ENCODE data around the gene GDF3. TPM values are rescaled to one million over a fixed set of nuclear protein-coding genes. Genes with fewer than 3 reads are reported as not detected.
"Not testable (repeated sequence)": the region's sequence is repeated elsewhere in the genome, so short reads cannot be mapped to it uniquely, and the experiment has no call there.

GDF3 gene
- total and polyA plus RNA-seq, 2 donors (not counting 1 experiment from before 2014, with no cell fraction given) = not detected

GRCh38 chr12:7679251-7680045 lies 16.1 kb downstream of the GDF3 start:
- Histone ChIP-seq H3K4me2 (replicated peaks; ENCODE audit: low read depth, low read length, poor library complexity, severe bottlenecking) (no peak overlapping the region), H3K79me2 (ENCODE audit: control insufficient read depth, insufficient read depth, low read length) (no peaks in the 10 kb centered on the region), H3K9ac (ENCODE audit: low read length) (no peak overlapping the region), H3K9me3 (ENCODE audit: control extremely low read depth in 1 of 3, control insufficient read depth in 2 of 3, insufficient read depth in 1 of 3, low read length in 2 of 3) (no peaks in the 10 kb centered on the region), H3K36me3 (replicated peaks in 1 of 2; ENCODE audit: control extremely low read depth in 1 of 2, control insufficient read depth in 1 of 2, extremely low read depth in 1 of 2, insufficient read depth in 2 of 2, low read length in 1 of 2) (no peaks in the 10 kb centered on the region), H3K4me3 (ENCODE audit: control extremely low read depth in 1 of 5, extremely low read depth in 1 of 5, insufficient read depth in 1 of 5, low read depth in 2 of 5, low read length in 4 of 5) (no peak overlapping the region), H3K27me3 (replicated peaks in 1 of 4; ENCODE audit: control extremely low read depth in 1 of 4, control insufficient read depth in 3 of 4, insufficient read depth in 4 of 4, low read length in 3 of 4) (no peaks in the 10 kb centered on the region), H3K27ac (ENCODE audit: low read length in 2 of 2) (no peak overlapping the region), H3K4me1 (ENCODE audit: control insufficient read depth in 2 of 2, insufficient read depth in 2 of 2, low read length in 2 of 2) (peaks cover 16 to 23% of the 10 kb centered on the region in 2 donors), H4K20me1 (ENCODE audit: control insufficient read depth, insufficient read depth, low read length, poor library complexity, severe bottlenecking) (no peaks in the 10 kb centered on the region), H2AFZ (ENCODE audit: insufficient read depth, low read depth, low read length, poor library complexity, severe bottlenecking) (no peak overlapping the region)
- POLR2A ChIA-PET = no interaction called here
- TF ChIP-seq EZH2 (IDR thresholded peaks at IDR 0.05; ENCODE audit: borderline replicate concordance, insufficient read depth, low read depth, low read length, poor library complexity, severe bottlenecking) = no peak
- 72% methylated on average over 4 of the region's 9 CpGs for WGBS (ENCODE audit: insufficient coverage)
- no peaks in the 10 kb centered on the region for H3K27me3 Mint-ChIP-seq
- CTCF ChIA-PET = no interaction called here
- H3K27ac Mint-ChIP-seq = no peak overlapping the region
- peaks cover 20% of the 10 kb centered on the region for H3K4me1 Mint-ChIP-seq
- H3K9me3 Mint-ChIP-seq (ENCODE audit: insufficient read depth) = no peaks in the 10 kb centered on the region
- H3K4me3 Mint-ChIP-seq = no peak overlapping the region
- DNase-seq (no peak), ATAC-seq (ENCODE audit: low read depth) (no peak)
- intact Hi-C loops (cut with micrococcal nuclease) = no loop called here

GRCh38 chr12:7678744-7679143 lies 16.8 kb downstream of the GDF3 start:
- no peak for ATAC-seq (ENCODE audit: low read depth)
- Mint-ChIP-seq H3K9me3 (ENCODE audit: insufficient read depth) (no peaks in the 10 kb centered on the region), H3K27me3 (no peaks in the 10 kb centered on the region), H3K4me1 (peaks cover 21% of the 10 kb centered on the region), H3K27ac (no peak overlapping the region), H3K4me3 (no peak overlapping the region)
- Histone ChIP-seq H4K20me1 (ENCODE audit: control insufficient read depth, insufficient read depth, low read length, poor library complexity, severe bottlenecking) (no peaks in the 10 kb centered on the region), H3K27ac (ENCODE audit: low read length in 2 of 2) (no peak overlapping the region), H3K9ac (ENCODE audit: low read length) (no peak overlapping the region), H2AFZ (ENCODE audit: insufficient read depth, low read depth, low read length, poor library complexity, severe bottlenecking) (no peak overlapping the region), H3K9me3 (ENCODE audit: control extremely low read depth in 1 of 3, control insufficient read depth in 2 of 3, insufficient read depth in 1 of 3, low read length in 2 of 3) (no peaks in the 10 kb centered on the region), H3K27me3 (replicated peaks in 1 of 4; ENCODE audit: control extremely low read depth in 1 of 4, control insufficient read depth in 3 of 4, insufficient read depth in 4 of 4, low read length in 3 of 4) (no peaks in the 10 kb centered on the region), H3K4me3 (ENCODE audit: control extremely low read depth in 1 of 5, extremely low read depth in 1 of 5, insufficient read depth in 1 of 5, low read depth in 2 of 5, low read length in 4 of 5) (no peak overlapping the region), H3K4me2 (replicated peaks; ENCODE audit: low read depth, low read length, poor library complexity, severe bottlenecking) (no peak overlapping the region), H3K79me2 (ENCODE audit: control insufficient read depth, insufficient read depth, low read length) (no peaks in the 10 kb centered on the region), H3K4me1 (ENCODE audit: control insufficient read depth in 2 of 2, insufficient read depth in 2 of 2, low read length in 2 of 2) (peaks cover 17 to 24% of the 10 kb centered on the region in 2 donors), H3K36me3 (replicated peaks in 1 of 2; ENCODE audit: control extremely low read depth in 1 of 2, control insufficient read depth in 1 of 2, extremely low read depth in 1 of 2, insufficient read depth in 2 of 2, low read length in 1 of 2) (no peaks in the 10 kb centered on the region)
- CTCF ChIA-PET = no interaction called here
- intact Hi-C loops (cut with micrococcal nuclease) = no loop called here
- POLR2A ChIA-PET = no interaction called here
- TF ChIP-seq CTCF (IDR thresholded peaks at IDR 0.05) (no peak), EZH2 (IDR thresholded peaks at IDR 0.05; ENCODE audit: borderline replicate concordance, insufficient read depth, low read depth, low read length, poor library complexity, severe bottlenecking) (no peak)
- WGBS (ENCODE audit: insufficient coverage) = 91% methylated on average over 8 of the region's 8 CpGs
- DNase-seq = no peak

GRCh38 chr12:7677432-7677888 lies 18.1 kb downstream of the GDF3 start:
- H3K36me3 ChIP-seq (replicated peaks in 1 of 2; ENCODE audit: control extremely low read depth in 1 of 2, control insufficient read depth in 1 of 2, extremely low read depth in 1 of 2, insufficient read depth in 2 of 2, low read length in 1 of 2); H3K9me3 Mint-ChIP-seq (ENCODE audit: insufficient read depth); H3K9me3 ChIP-seq (ENCODE audit: control extremely low read depth in 1 of 3, control insufficient read depth in 2 of 3, insufficient read depth in 1 of 3, low read length in 2 of 3); H4K20me1 ChIP-seq (ENCODE audit: control insufficient read depth, insufficient read depth, low read length, poor library complexity, severe bottlenecking); H3K4me3 ChIP-seq (ENCODE audit: control extremely low read depth in 1 of 5, extremely low read depth in 1 of 5, insufficient read depth in 1 of 5, low read depth in 2 of 5, low read length in 4 of 5); H3K27ac ChIP-seq (ENCODE audit: low read length in 2 of 2); POLR2A ChIA-PET; H3K79me2 ChIP-seq (ENCODE audit: control insufficient read depth, insufficient read depth, low read length); H3K27ac Mint-ChIP-seq; H3K27me3 ChIP-seq (replicated peaks in 1 of 4; ENCODE audit: control extremely low read depth in 1 of 4, control insufficient read depth in 3 of 4, insufficient read depth in 4 of 4, low read length in 3 of 4); ATAC-seq (ENCODE audit: low read depth); H3K27me3 Mint-ChIP-seq; H3K9ac ChIP-seq (ENCODE audit: low read length); CTCF ChIA-PET: not testable (repeated sequence)
- H2AFZ ChIP-seq (ENCODE audit: insufficient read depth, low read depth, low read length, poor library complexity, severe bottlenecking) = peak overlapping the region; percentile 22
- intact Hi-C loops (cut with micrococcal nuclease) = loop anchor here (1.0 kb wide), 1 partner anchor 130 kb away; no protein-coding TSS in a partner anchor
- WGBS (ENCODE audit: insufficient coverage) = 3% methylated on average over 6 of the region's 9 CpGs
- peak; percentile 44 for DNase-seq
- H3K4me2 ChIP-seq (replicated peaks; ENCODE audit: low read depth, low read length, poor library complexity, severe bottlenecking) = peak overlapping the region; percentile 17
- H3K4me3 Mint-ChIP-seq = peak overlapping the region; percentile 49
- peaks cover 21% of the 10 kb centered on the region for H3K4me1 Mint-ChIP-seq
- H3K4me1 ChIP-seq (ENCODE audit: control insufficient read depth in 2 of 2, insufficient read depth in 2 of 2, low read length in 2 of 2) = peaks cover 17 to 24% of the 10 kb centered on the region in 2 donors
